OCI-LY1 (cell line): ENCODE measurements around the gene TMEM179.

Experiments
- H2AFZ ChIP-seq: fragments of 200-600 bp; sonication (generic), shearing (Covaris generic); 2 replicates; pipeline ENCODE4 v1.6.0; 2014; ENCODE audit warnings: antibody characterized with exemption, mild to moderate bottlenecking, low read length
- H3F3A ChIP-seq: fragments of 200-600 bp; sonication (generic), shearing (Covaris generic); 2 replicates; pipeline ENCODE4 v1.6.0; 2014; ENCODE audit warnings: mild to moderate bottlenecking, antibody characterized with exemption, low read length, moderate library complexity; ENCODE audit not compliant: insufficient read depth
- H3K27ac ChIP-seq: fragments of 200-600 bp; sonication (generic); 2 replicates; pipeline ENCODE4 v1.5.1; 2014; ENCODE audit warnings: low read length, mixed run types, mild to moderate bottlenecking, low read depth; ENCODE audit not compliant: poor library complexity, severe bottlenecking
- H3K27me3 ChIP-seq: fragments of 200-600 bp; sonication (generic); 2 replicates; pipeline ENCODE4 v1.6.0; 2014; ENCODE audit warnings: antibody characterized with exemption, mild to moderate bottlenecking, low read length, moderate library complexity; ENCODE audit not compliant: insufficient read depth
- H3K36me3 ChIP-seq: fragments of 200-600 bp; sonication (generic); 2 replicates; pipeline ENCODE4 v1.6.1; 2014; ENCODE audit warnings: mild to moderate bottlenecking, antibody characterized with exemption, low read length, moderate library complexity, mixed read lengths; ENCODE audit not compliant: insufficient read depth
- H3K4me1 ChIP-seq: fragments of 200-600 bp; sonication (generic); 2 replicates; pipeline ENCODE4 v1.5.1; 2014; ENCODE audit warnings: mild to moderate bottlenecking, low read length, moderate library complexity; ENCODE audit not compliant: insufficient read depth, severe bottlenecking
- H3K4me2 ChIP-seq: fragments of 200-600 bp; sonication (generic), shearing (Covaris generic); 2 replicates; pipeline ENCODE4 v1.6.1; 2014; ENCODE audit warnings: low read length
- H3K4me3 ChIP-seq: fragments of 200-600 bp; sonication (generic); 2 replicates; pipeline ENCODE4 v1.5.1; 2014; ENCODE audit warnings: low read length, low read depth, mild to moderate bottlenecking, mixed read lengths; ENCODE audit not compliant: poor library complexity, severe bottlenecking
- H3K79me2 ChIP-seq: fragments of 200-600 bp; shearing (Covaris generic); 2 replicates; pipeline ENCODE4 v1.6.1; 2016; ENCODE audit warnings: mixed run types, low read length, mixed read lengths; ENCODE audit not compliant: insufficient read depth
- H3K9ac ChIP-seq: fragments of 200-600 bp; sonication (generic), shearing (Covaris generic); 2 replicates; pipeline ENCODE4 v1.6.1; 2014; ENCODE audit warnings: mild to moderate bottlenecking, low read length, mixed read lengths
- H3K9me2 ChIP-seq: fragments of 200-600 bp; sonication (generic), shearing (Covaris generic); 2 replicates; pipeline ENCODE4 v1.6.1; 2014; ENCODE audit warnings: low read depth, mild to moderate bottlenecking, low read length, mixed read lengths
- H3K9me3 ChIP-seq: fragments of 200-600 bp; shearing (Covaris generic); 2 replicates; pipeline ENCODE4 v1.6.1; 2014; ENCODE audit warnings: low read length, mixed read lengths
- H4K20me1 ChIP-seq: fragments of 200-600 bp; sonication (generic), shearing (Covaris generic); 2 replicates; pipeline ENCODE4 v1.6.0; 2016; ENCODE audit warnings: mild to moderate bottlenecking, low read length; ENCODE audit not compliant: insufficient read depth
- EZH2 ChIP-seq: fragments of 200-600 bp; sonication (generic), shearing (Covaris generic); IDR thresholded peaks from 2 replicates; pipeline ENCODE4 v1.8.0; 2017; ENCODE audit warnings: borderline replicate concordance, mixed run types, mild to moderate bottlenecking, antibody characterized with exemption, low read length, moderate library complexity, mixed read lengths
- TF ChIP-seq, protein P1 (sequence below): fragments of 200-600 bp; sonication (generic), shearing (Covaris generic); IDR thresholded peaks from 2 replicates; pipeline ENCODE4 v1.5.1; 2017; ENCODE audit warnings: mild to moderate bottlenecking, antibody characterized with exemption, low read length, moderate library complexity, mixed read lengths

TMEM179 gene

DNA sequence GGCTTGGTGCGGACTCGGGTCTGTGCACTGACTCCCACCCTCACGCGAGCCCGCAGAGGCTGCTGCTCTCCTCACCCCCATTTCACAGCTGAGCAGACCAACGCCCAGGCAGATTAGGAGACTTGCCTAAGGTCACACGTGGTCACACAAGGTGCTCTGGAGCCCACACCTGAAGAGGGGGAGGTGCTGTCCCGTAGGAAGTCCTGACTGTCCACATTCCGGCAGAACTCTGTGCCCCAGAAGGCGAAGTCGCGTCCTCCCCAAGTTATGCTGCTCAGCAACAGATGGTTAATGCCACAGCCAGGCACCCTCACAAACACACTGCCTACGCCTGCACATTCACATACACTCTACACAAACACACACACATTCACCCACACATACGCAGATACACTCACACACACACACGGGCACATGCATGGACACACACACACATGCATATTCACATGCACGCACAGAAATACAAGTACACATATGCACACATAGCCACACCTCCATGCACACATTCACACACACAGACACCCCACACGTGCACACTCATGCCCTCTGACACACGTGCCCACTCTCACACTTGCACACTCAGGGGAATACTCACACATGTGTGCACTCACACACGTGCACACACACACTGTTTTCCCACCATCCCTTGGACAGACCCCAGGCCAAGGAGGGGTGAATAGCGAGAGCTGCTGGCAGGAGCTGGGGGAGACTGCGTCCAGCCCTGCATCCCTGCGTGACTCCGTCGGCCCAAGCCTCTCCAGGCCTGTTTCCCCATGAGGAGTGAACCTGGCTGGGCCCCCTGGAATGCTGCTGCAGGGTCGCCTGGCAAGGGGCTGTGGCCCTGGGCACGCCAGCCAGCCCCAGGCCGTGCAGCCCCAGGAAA, 20.9 kb downstream of the TMEM179 start:
- TF ChIP-seq, protein P1, sequence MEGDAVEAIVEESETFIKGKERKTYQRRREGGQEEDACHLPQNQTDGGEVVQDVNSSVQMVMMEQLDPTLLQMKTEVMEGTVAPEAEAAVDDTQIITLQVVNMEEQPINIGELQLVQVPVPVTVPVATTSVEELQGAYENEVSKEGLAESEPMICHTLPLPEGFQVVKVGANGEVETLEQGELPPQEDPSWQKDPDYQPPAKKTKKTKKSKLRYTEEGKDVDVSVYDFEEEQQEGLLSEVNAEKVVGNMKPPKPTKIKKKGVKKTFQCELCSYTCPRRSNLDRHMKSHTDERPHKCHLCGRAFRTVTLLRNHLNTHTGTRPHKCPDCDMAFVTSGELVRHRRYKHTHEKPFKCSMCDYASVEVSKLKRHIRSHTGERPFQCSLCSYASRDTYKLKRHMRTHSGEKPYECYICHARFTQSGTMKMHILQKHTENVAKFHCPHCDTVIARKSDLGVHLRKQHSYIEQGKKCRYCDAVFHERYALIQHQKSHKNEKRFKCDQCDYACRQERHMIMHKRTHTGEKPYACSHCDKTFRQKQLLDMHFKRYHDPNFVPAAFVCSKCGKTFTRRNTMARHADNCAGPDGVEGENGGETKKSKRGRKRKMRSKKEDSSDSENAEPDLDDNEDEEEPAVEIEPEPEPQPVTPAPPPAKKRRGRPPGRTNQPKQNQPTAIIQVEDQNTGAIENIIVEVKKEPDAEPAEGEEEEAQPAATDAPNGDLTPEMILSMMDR, result no peak
- TF ChIP-seq EZH2, result no peak
- Histone ChIP-seq H3K4me3 (no peak overlapping the region), H3K9ac (no peak overlapping the region), H3K27ac (no peak overlapping the region), H3K79me2 (no peaks in the 10 kb centered on the region), H3K27me3 (peaks cover 8% of the 10 kb centered on the region; the same call in 1 of the 2 replicates), H3K9me3 (no peaks in the 10 kb centered on the region), H3K4me2 (no peak overlapping the region), H2AFZ (no peak overlapping the region), H3K4me1 (no peaks in the 10 kb centered on the region), H3F3A (no peaks in the 10 kb centered on the region), H3K9me2 (no peaks in the 10 kb centered on the region), H4K20me1 (no peaks in the 10 kb centered on the region), H3K36me3 (no peaks in the 10 kb centered on the region)

DNA sequence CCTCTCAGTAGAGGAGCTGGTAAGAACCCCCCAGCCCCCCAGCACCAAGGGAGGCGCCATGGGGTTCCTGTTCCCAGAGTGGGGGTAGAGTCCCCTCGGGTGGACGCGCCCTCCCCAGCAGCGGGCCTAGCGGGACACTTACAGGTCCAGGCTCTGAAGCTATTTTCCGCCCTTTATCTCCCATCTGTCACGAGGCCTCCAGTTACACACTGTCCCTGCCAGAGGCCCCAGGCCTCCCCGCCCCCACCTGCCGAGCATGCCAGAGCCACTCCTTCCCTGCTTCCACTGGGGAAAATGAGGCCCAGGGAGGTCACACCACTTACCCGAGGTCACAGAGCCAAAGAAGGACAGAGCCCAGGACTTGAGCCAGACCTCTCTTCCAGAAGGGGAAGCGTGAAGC, 21.9 kb downstream of the TMEM179 start:
- H3K27me3 ChIP-seq, result peaks cover 10% of the 10 kb centered on the region; the same call in 1 of the 2 replicates
- H3K4me2 ChIP-seq, result no peak overlapping the region
- H3F3A ChIP-seq, result no peaks in the 10 kb centered on the region
- H3K79me2 ChIP-seq, result no peaks in the 10 kb centered on the region
- no peaks in the 10 kb centered on the region for H4K20me1 ChIP-seq
- no peaks in the 10 kb centered on the region for H3K36me3 ChIP-seq
- no peak overlapping the region for H2AFZ ChIP-seq
- H3K9me2 ChIP-seq, result no peaks in the 10 kb centered on the region
- H3K27ac ChIP-seq, result no peak overlapping the region
- H3K4me1 ChIP-seq, result no peaks in the 10 kb centered on the region
- H3K4me3 ChIP-seq, result no peak overlapping the region
- no peak overlapping the region for H3K9ac ChIP-seq
- TF ChIP-seq, protein P1, result no peak
- TF ChIP-seq EZH2, result no peak
- no peaks in the 10 kb centered on the region for H3K9me3 ChIP-seq

DNA sequence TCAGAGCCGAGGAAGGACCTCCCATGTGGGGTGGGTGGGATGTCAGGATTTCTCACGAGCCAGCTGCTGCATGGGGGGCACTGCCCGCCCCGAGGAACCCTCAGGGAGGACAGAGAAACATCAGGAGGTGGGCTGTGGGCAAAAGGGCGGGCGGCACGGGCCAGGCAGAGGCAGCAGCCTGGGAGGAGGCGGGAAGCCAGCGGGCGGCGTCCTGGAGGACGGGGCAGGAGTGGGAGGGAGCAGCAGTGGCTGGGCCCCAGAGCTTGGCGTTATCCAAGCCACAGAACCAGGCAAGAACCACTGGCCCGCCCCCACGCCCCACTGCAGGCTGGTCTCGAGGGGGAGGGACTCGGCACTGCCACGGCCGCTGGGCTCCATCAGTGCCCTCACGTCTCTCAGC, 22.6 kb downstream of the TMEM179 start:
- H2AFZ ChIP-seq, result no peak overlapping the region
- no peaks in the 10 kb centered on the region for H4K20me1 ChIP-seq
- H3K4me3 ChIP-seq, result no peak overlapping the region
- H3K9ac ChIP-seq, result no peak overlapping the region
- H3K27me3 ChIP-seq, result peaks cover 12% of the 10 kb centered on the region; the same call in 1 of the 2 replicates
- no peaks in the 10 kb centered on the region for H3K9me2 ChIP-seq
- no peaks in the 10 kb centered on the region for H3K9me3 ChIP-seq
- H3K79me2 ChIP-seq, result no peaks in the 10 kb centered on the region
- H3K4me2 ChIP-seq, result no peak overlapping the region
- no peaks in the 10 kb centered on the region for H3K36me3 ChIP-seq
- TF ChIP-seq, protein P1, result no peak
- no peak for TF ChIP-seq EZH2
- no peaks in the 10 kb centered on the region for H3K4me1 ChIP-seq
- no peaks in the 10 kb centered on the region for H3F3A ChIP-seq
- no peak overlapping the region for H3K27ac ChIP-seq
